Amniotic epithelial cell (primary cell): ENCODE results near the gene CDX2.

Experiments
- DNase-seq: peaks from one replicate; pipeline ENCODE4 v3.0.0-alpha.2; 2010; ENCODE audit warnings: low read depth

CDX2 gene

GRCh38 chr13:27917121-27917947 is 51.8 kb downstream of the CDX2 start:
- no peak for DNase-seq

- DNase-seq: no peak
Observed at GRCh38 chr13:27915301-27916207, 53.6 kb downstream of the CDX2 start.

GRCh38 chr13:27913160-27913559 is 56.0 kb downstream of the CDX2 start:
- no peak for DNase-seq

- DNase-seq: no peak
Observed at GRCh38 chr13:27911521-27911920, 57.6 kb downstream of the CDX2 start.
